HFF-Myc (cell line): ENCODE data around the gene HIPK2.

Experiments
- DNase-seq: peaks from one replicate; pipeline ENCODE4 v3.0.0-alpha.2; 2011; ENCODE audit warnings: low read depth; ENCODE audit errors: extremely low read depth
- H3K4me3 ChIP-seq: replicated peaks from 2 replicates; pipeline ENCODE4 v1.5.1; 2011; ENCODE audit warnings: low read depth, mild to moderate bottlenecking, control low read depth, low read length
- CTCF ChIP-seq: IDR thresholded peaks from 2 replicates; pipeline ENCODE4 v1.5.1; 2012; ENCODE audit warnings: mild to moderate bottlenecking, low read depth, low read length, control low read depth; ENCODE audit errors: missing control alignments

The HIPK2 gene

GRCh38 chr7:139680676-139681462, 96.9 kb downstream of the HIPK2 start:
- no peak for TF ChIP-seq CTCF
- DNase-seq = peak; percentile 63
- H3K4me3 ChIP-seq = no peak overlapping the region

DNA sequence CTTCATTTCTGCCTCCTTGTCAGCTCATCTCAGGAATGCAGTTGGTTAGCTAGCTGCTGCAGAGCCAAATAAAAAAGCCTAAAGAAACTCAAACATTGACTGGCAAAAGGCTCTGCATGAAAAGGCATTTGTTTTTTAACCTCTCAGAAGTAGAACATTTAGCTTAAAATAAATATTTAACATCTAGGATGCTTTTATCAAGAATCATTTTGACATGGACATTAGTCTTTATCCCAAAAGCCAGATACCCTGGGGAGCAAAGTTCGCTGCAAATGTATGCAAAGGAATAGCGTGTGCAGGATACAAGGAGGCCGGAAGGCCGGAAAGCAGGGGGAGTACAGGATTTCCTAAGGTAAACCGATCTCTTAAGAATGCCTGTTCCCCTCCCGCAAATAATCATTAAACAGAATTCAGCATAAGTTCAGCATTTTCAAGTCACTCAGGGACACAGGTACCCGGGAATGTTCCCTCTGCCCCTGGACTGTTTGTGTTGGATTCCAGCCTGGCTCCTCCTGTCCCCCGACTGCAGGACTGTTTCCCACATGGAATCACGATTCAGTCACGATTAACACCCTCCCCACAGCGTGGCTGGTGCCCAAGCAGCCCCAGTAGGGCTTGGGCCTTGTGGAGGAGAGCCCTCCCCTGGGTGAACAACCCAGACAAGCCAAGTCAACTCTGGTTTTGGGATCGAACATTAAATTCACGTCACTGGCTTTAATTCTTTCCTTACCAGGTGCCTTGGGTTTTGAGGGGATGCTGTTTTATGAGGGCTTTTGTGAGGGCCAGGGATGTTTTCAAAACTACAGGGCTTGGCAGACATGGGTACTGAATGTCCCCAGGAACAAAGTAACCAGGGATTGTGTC, 97.8 kb downstream of the HIPK2 start:
- no peak overlapping the region for H3K4me3 ChIP-seq
- DNase-seq = no peak
- no peak for TF ChIP-seq CTCF

- H3K4me3 ChIP-seq = no peak overlapping the region
- no peak for TF ChIP-seq CTCF
- DNase-seq = no peak
Observed at GRCh38 chr7:139676390-139676789, 101.4 kb downstream of the HIPK2 start.

DNA sequence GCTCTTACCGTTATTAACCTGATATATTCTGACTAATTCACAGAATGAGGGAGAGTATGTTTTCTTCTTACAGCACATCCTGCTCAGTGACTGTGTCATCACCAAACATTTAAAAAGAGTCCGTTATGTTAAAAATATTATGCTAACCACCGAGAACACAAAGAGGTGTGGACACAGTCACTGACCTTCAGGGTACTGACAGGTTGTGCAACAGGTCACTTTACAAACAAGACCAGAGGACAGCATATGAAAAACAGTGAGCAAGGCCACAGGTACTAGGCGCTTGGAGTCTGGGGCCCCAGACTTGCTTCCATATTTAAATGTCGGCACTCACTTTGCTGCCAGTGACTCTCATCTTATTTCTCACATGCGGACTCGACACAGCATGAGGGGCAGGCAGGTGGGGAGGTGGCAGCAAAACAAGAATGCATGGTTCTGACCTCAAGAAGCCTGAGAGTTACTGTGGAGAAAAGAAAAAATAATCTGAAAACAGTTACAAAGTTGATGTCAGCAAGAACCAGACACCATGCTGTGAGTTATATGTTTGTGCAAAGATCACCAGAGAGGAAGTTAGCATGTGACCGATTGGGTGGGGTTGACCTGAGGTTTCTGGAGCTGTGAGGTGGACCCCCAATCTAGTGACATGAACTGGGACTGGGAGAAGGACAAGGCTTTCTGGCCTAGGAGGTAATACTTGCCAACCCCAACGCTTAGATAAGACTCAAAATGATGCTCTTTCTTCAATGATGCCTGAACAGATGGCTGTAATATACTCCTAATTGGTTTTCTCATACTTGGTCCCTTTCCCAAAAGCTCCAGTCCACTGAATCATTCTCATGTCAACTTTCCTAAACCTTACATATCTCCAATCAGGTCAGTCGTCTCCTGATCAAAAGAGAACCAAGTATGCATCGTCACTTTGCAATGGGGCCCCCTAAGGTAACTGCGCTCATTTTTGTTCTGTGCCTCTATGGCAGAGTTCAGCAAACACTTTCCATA, 102.4 kb downstream of the HIPK2 start:
- H3K4me3 ChIP-seq = no peak overlapping the region
- TF ChIP-seq CTCF = no peak
- DNase-seq = no peak

DNA sequence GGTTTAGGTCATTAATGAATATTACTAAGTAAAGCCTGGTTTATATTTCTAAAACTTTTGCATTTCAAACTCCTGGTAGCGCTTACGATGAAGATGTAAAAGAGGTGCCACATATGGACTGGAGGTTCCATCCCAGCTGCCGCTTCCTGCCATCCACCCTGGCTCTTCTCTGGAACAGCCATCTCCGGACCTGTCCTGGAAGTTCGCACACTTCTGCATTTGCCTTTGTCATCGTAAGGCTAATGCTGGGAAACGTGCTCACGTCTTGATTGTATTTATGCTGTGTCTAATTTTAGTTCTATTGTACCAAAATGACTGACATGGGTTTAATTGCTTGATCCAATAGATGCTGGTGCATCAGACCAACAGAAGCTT, 103.1 kb downstream of the HIPK2 start:
- DNase-seq = no peak

More for the DNA sequence above, 103.1 kb downstream of the HIPK2 start:
- no peak for TF ChIP-seq CTCF
- H3K4me3 ChIP-seq = no peak overlapping the region
